GM23248 (cell line): ENCODE results near the gene LPP. TPM values are rescaled to one million over a fixed set of nuclear protein-coding genes. Genes with fewer than 3 reads are reported as not detected.

Source experiments
- DNase-seq: peaks from one replicate; pipeline ENCODE4 v3.0.0-alpha.2; 2015
- H2AFZ ChIP-seq: fragments of 200-600 bp; sonication (generic); 2 replicates; pipeline ENCODE4 v1.6.1; 2016; ENCODE audit warnings: antibody characterized with exemption
- H3F3A ChIP-seq: fragments of 200-600 bp; sonication (generic); 2 replicates; pipeline ENCODE4 v1.6.1; 2016; ENCODE audit warnings: mild to moderate bottlenecking, antibody characterized with exemption, mixed run types; ENCODE audit not compliant: insufficient read depth
- H3K27ac ChIP-seq: fragments of 200-600 bp; sonication (generic); 2 replicates; pipeline ENCODE4 v1.5.1; 2016; ENCODE audit warnings: mild to moderate bottlenecking
- H3K27me3 ChIP-seq: fragments of 200-600 bp; sonication (generic); replicated peaks from 2 replicates; pipeline ENCODE4 v1.6.1; 2016; ENCODE audit warnings: mild to moderate bottlenecking; ENCODE audit not compliant: insufficient read depth
- H3K36me3 ChIP-seq: fragments of 200-600 bp; sonication (generic); 2 replicates; pipeline ENCODE4 v1.6.1; 2016; ENCODE audit warnings: low read depth, mild to moderate bottlenecking
- H3K4me1 ChIP-seq: fragments of 200-600 bp; sonication (generic); 2 replicates; pipeline ENCODE4 v1.6.1; 2016; ENCODE audit warnings: mild to moderate bottlenecking; ENCODE audit not compliant: insufficient read depth
- H3K4me2 ChIP-seq: fragments of 200-600 bp; sonication (generic); one replicate; pipeline ENCODE4 v1.6.1; 2016; ENCODE audit warnings: mild to moderate bottlenecking; ENCODE audit not compliant: unreplicated experiment
- H3K4me3 ChIP-seq: fragments of 200-600 bp; sonication (generic); 2 replicates; pipeline ENCODE4 v1.5.1; 2016; ENCODE audit warnings: mild to moderate bottlenecking
- H3K79me2 ChIP-seq: fragments of 200-600 bp; sonication (generic); 2 replicates; pipeline ENCODE4 v1.6.1; 2016; ENCODE audit warnings: mild to moderate bottlenecking; ENCODE audit not compliant: insufficient read depth
- H3K9ac ChIP-seq: fragments of 200-600 bp; sonication (generic); 2 replicates; pipeline ENCODE4 v1.6.1; 2016; ENCODE audit warnings: mild to moderate bottlenecking
- H3K9me2 ChIP-seq: fragments of 200-600 bp; sonication (generic); 2 replicates; pipeline ENCODE4 v1.6.1; 2016; ENCODE audit warnings: mixed run types, mild to moderate bottlenecking, moderate library complexity; ENCODE audit not compliant: insufficient read depth
- H3K9me3 ChIP-seq: fragments of 200-600 bp; sonication (generic); one replicate; pipeline ENCODE4 v1.6.1; 2017; ENCODE audit warnings: low read depth
- H4K20me1 ChIP-seq: fragments of 200-600 bp; sonication (generic); 2 replicates; pipeline ENCODE4 v1.6.0; 2016; ENCODE audit not compliant: insufficient read depth
- EZH2 ChIP-seq: fragments of 200-600 bp; sonication (generic); IDR thresholded peaks from 2 replicates; pipeline ENCODE4 v1.6.1; 2018; ENCODE audit warnings: antibody characterized with exemption, mild to moderate bottlenecking; ENCODE audit not compliant: insufficient read depth, poor library complexity, severe bottlenecking
- EZH2phosphoT487 ChIP-seq: fragments of 200-600 bp; sonication (generic); IDR thresholded peaks from 2 replicates; pipeline ENCODE4 v1.6.1; 2018; ENCODE audit warnings: antibody characterized with exemption, moderate library complexity, mild to moderate bottlenecking, low read depth; ENCODE audit not compliant: insufficient read depth
- WGBS, 2 experiments: methylation state at CpG; one replicate each; pipeline ENCODE4 v1.1.6; 2015 to 2017; ENCODE audit warnings: low lambda C conversion rate in 2 of 2, low coverage in 1 of 2; ENCODE audit errors: missing lambda C conversion rate in 2 of 2; 5-methylcytosine and 5-hydroxymethylcytosine counted together
- in situ Hi-C: fragments of 300-500 bp; cut with MboI; formaldehyde crosslinking; loops from 2 replicates; pipeline ENCODE4 v1.15.0; 2020
- polyA plus RNA-seq: library from polyadenylated mRNA; unstranded; fragments of >200 nt; fragmentation: Nextera tagmentation; extraction: Ambion mirVana; gene quantifications from 2 replicates; pipeline ENCODE4 v1.2.1, GENCODE V29; 2016
- total RNA-seq: library from RNA; depleted of rRNA; stranded (reverse); fragments of >200 nt; shearing (Covaris generic); gene quantifications from 2 replicates; pipeline ENCODE4 v1.2.3, GENCODE V29; 2014

Gene LPP
- total and polyA plus RNA-seq, 2 experiments from 2014 or later, result 42.8 to 61.7 TPM

GRCh38 chr3:188150982-188151381, 3.0 kb upstream of the LPP start:
- H3K36me3 ChIP-seq, result no peaks in the 10 kb centered on the region
- no peaks in the 10 kb centered on the region for H4K20me1 ChIP-seq
- H2AFZ ChIP-seq, result no peak overlapping the region
- DNase-seq, result no peak
- H3K4me1 ChIP-seq, result peaks cover 20% of the 10 kb centered on the region
- H3K9me3 ChIP-seq, result no peaks in the 10 kb centered on the region
- WGBS, 2 experiments, result 97 to 99% methylated on average over 6 of the region's 6 CpGs
- in situ Hi-C loops, result no loop called here
- no peak for TF ChIP-seq EZH2phosphoT487
- TF ChIP-seq EZH2, result no peak
- H3K79me2 ChIP-seq, result peaks cover 28% of the 10 kb centered on the region
- H3K4me2 ChIP-seq, result no peak overlapping the region
- no peak overlapping the region for H3K27ac ChIP-seq
- H3K27me3 ChIP-seq, result no peaks in the 10 kb centered on the region
- H3F3A ChIP-seq, result peaks cover 22% of the 10 kb centered on the region; the same call in 1 of the 2 replicates
- no peaks in the 10 kb centered on the region for H3K9me2 ChIP-seq
- H3K9ac ChIP-seq, result no peak overlapping the region
- no peak overlapping the region for H3K4me3 ChIP-seq

DNA sequence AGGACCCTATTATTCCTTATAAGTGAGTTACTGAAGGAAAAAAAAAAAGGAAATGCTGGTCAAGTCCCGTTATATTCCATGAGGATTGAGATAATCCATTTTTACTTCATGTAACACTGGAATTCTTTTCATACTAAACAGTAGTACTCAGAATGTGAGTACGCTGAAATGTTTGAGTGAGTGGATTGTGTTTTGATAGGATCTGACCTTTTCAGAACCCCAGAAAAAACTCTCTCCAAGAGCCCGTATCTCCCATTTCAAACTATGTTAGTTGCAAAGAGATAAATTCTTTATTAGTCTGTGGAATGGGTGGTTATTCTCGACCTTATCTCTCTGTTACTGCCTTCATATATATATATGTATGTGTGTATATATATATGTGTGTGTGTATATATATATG, 2.5 kb upstream of the LPP start:
- no peak overlapping the region for H2AFZ ChIP-seq
- no peaks in the 10 kb centered on the region for H3K9me3 ChIP-seq
- no peaks in the 10 kb centered on the region for H3K36me3 ChIP-seq
- no peak for TF ChIP-seq EZH2phosphoT487
- TF ChIP-seq EZH2, result no peak
- peaks cover 22% of the 10 kb centered on the region; the same call in 1 of the 2 replicates for H3F3A ChIP-seq
- peaks cover 20% of the 10 kb centered on the region for H3K4me1 ChIP-seq
- no peak for DNase-seq
- no peaks in the 10 kb centered on the region for H3K9me2 ChIP-seq
- in situ Hi-C loops, result no loop called here
- H3K79me2 ChIP-seq, result peaks cover 33% of the 10 kb centered on the region
- H3K27me3 ChIP-seq, result no peaks in the 10 kb centered on the region
- no peak overlapping the region for H3K9ac ChIP-seq
- no peak overlapping the region for H3K4me3 ChIP-seq
- no peak overlapping the region for H3K27ac ChIP-seq
- 72 to 74% methylated on average over 4 of the region's 4 CpGs for WGBS, 2 experiments
- no peak overlapping the region for H3K4me2 ChIP-seq
- no peaks in the 10 kb centered on the region for H4K20me1 ChIP-seq

- Histone ChIP-seq H3K9me2 (no peaks in the 10 kb centered on the region), H2AFZ (peak overlapping the region; percentile 73), H3K27ac (peak overlapping the region; percentile 97), H3K4me2 (peak overlapping the region; percentile 100), H3K27me3 (no peaks in the 10 kb centered on the region), H3F3A (peaks cover 22% of the 10 kb centered on the region; the same call in 1 of the 2 replicates), H3K9ac (peak overlapping the region; percentile 96), H3K4me3 (peak overlapping the region; percentile 92), H4K20me1 (no peaks in the 10 kb centered on the region), H3K9me3 (no peaks in the 10 kb centered on the region), H3K36me3 (no peaks in the 10 kb centered on the region), H3K4me1 (peaks cover 20% of the 10 kb centered on the region), H3K79me2 (peaks cover 47% of the 10 kb centered on the region)
- TF ChIP-seq EZH2phosphoT487 (no peak), EZH2 (no peak)
- WGBS, 2 experiments, result 27 to 29% methylated on average over 25 of the region's 25 CpGs
- DNase-seq, result peak; percentile 86
- in situ Hi-C loops, result no loop called here
Observed at GRCh38 chr3:188152660-188153436, 1.1 kb upstream of the LPP start.

DNA sequence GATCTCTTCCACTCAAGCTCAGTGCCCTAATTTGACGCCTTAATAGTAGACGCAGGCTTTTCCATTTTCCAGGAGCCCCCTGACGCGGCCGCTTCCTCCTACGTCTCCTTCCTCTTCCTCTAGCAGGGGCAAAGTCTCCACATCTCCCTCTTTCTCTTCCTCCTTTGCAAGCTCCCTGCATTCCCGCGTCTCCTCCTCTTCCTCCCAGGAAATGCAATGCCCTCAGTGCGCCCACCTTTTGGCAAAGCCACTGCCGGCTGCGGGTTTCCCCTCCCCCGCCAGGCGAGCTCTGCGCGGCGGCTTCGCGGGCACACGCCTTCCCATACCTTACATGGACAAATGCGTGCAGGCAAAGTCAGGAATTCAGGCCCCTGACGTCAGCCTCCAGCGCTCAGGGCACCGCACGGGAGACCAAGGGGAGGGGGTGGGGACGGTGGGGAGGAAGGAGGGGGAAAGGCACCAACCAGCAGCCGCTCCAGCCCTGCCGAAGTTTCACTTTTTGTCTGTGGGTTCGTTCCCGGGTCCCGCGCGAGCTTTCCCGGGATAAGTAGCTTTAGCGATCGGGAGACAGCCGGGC, 432 bp upstream of the LPP start:
- no peaks in the 10 kb centered on the region for H3K27me3 ChIP-seq
- H3K9me2 ChIP-seq, result no peaks in the 10 kb centered on the region
- peaks cover 54% of the 10 kb centered on the region for H3K79me2 ChIP-seq
- 1% methylated on average over 28 to 33 of the region's 36 CpGs for WGBS, 2 experiments
- peak overlapping the region; percentile 97 for H3K27ac ChIP-seq
- no peaks in the 10 kb centered on the region for H3K36me3 ChIP-seq
- H2AFZ ChIP-seq, result peak overlapping the region; percentile 73
- in situ Hi-C loops, result no loop called here
- DNase-seq, result peak; percentile 97
- H3K4me1 ChIP-seq, result peaks cover 20% of the 10 kb centered on the region
- peak overlapping the region; percentile 92 for H3K4me3 ChIP-seq
- TF ChIP-seq EZH2 (no peak), EZH2phosphoT487 (no peak)
- H3F3A ChIP-seq, result peaks cover 22% of the 10 kb centered on the region; the same call in 1 of the 2 replicates
- peak overlapping the region; percentile 100 for H3K4me2 ChIP-seq
- no peaks in the 10 kb centered on the region for H3K9me3 ChIP-seq
- H3K9ac ChIP-seq, result peak overlapping the region; percentile 96
- H4K20me1 ChIP-seq, result no peaks in the 10 kb centered on the region
